ENCODE measurements around the gene MAML3. TPM values are rescaled to one million over a fixed set of nuclear protein-coding genes. Genes with fewer than 3 reads are reported as not detected.

The MAML3 gene
- total and polyA plus RNA-seq, 2 of the 13 experiments (the other 11 are each of a cell fraction or from before 2014, with no cell fraction given) = 0.05 to 0.13 TPM

- Histone ChIP-seq H3K4me2 (ENCODE audit: low read depth, low read length) (no peak overlapping the region), H3K79me2 (ENCODE audit: insufficient read depth, low read length) (no peaks in the 10 kb centered on the region), H4K20me1 (ENCODE audit: insufficient read depth, low read length) (no peaks in the 10 kb centered on the region), H3K27ac (ENCODE audit: extremely low read length, insufficient read depth, low read length) (no peak overlapping the region), H3K9ac (ENCODE audit: insufficient read depth, low read depth, low read length) (no peak overlapping the region), H3K4me3 (replicated peaks in 1 of 3; ENCODE audit: insufficient read depth in 1 of 3, low read depth in 2 of 3, low read length in 3 of 3) (no peak overlapping the region), H3K27me3 (ENCODE audit: control insufficient read depth in 1 of 2, insufficient read depth in 2 of 2, low read length in 2 of 2) (no peaks in the 10 kb centered on the region), H3K36me3 (replicated peaks in 1 of 2; ENCODE audit: control insufficient read depth in 1 of 2, insufficient read depth in 2 of 2, low read length in 2 of 2) (no peaks in the 10 kb centered on the region), H2AFZ (ENCODE audit: low read length) (no peak overlapping the region), H3K9me3 (ENCODE audit: low read length) (no peaks in the 10 kb centered on the region), H3K4me1 (ENCODE audit: insufficient read depth, low read length) (peaks cover 88% of the 10 kb centered on the region)
- TF ChIP-seq ZNF101 (CRISPR knock-in tag; IDR thresholded peaks at IDR 0.05; ENCODE audit: borderline replicate concordance, low read depth) (no peak), NCOA5 (CRISPR knock-in tag; IDR thresholded peaks at IDR 0.05) (no peak), ZFP36L2 (CRISPR knock-in tag; IDR thresholded peaks at IDR 0.05) (no peak), SOX6 (IDR thresholded peaks at IDR 0.05) (no peak), SOX6 (CRISPR knock-in tag; IDR thresholded peaks at IDR 0.05) (peak; percentile 29; the same call in 1 of the 2 replicates), ZNF430 (CRISPR knock-in tag; IDR thresholded peaks at IDR 0.05) (no peak), CREM (IDR thresholded peaks at IDR 0.05) (peak; percentile 13; the same call in 1 of the 2 replicates), CREM (CRISPR knock-in tag; IDR thresholded peaks at IDR 0.05) (no peak), ZNF326 (CRISPR knock-in tag; IDR thresholded peaks at IDR 0.05; ENCODE audit: borderline replicate concordance) (no peak), FOXK1 (CRISPR knock-in tag; IDR thresholded peaks at IDR 0.05; ENCODE audit: borderline replicate concordance, low read depth) (no peak), SOX13 (IDR thresholded peaks at IDR 0.05) (no peak), SOX13 (CRISPR knock-in tag; conservative IDR thresholded peaks at IDR 0.05 in 1 of 2, IDR thresholded peaks at IDR 0.05 in 1 of 2) (peak in 1 of 2 experiments; percentile 54; a peak in 1 of 4 replicates), NFYC (CRISPR knock-in tag; IDR thresholded peaks at IDR 0.05) (no peak), ZFP41 (CRISPR knock-in tag; IDR thresholded peaks at IDR 0.05; ENCODE audit: borderline replicate concordance) (no peak)
- TF ChIP-seq, protein P1, sequence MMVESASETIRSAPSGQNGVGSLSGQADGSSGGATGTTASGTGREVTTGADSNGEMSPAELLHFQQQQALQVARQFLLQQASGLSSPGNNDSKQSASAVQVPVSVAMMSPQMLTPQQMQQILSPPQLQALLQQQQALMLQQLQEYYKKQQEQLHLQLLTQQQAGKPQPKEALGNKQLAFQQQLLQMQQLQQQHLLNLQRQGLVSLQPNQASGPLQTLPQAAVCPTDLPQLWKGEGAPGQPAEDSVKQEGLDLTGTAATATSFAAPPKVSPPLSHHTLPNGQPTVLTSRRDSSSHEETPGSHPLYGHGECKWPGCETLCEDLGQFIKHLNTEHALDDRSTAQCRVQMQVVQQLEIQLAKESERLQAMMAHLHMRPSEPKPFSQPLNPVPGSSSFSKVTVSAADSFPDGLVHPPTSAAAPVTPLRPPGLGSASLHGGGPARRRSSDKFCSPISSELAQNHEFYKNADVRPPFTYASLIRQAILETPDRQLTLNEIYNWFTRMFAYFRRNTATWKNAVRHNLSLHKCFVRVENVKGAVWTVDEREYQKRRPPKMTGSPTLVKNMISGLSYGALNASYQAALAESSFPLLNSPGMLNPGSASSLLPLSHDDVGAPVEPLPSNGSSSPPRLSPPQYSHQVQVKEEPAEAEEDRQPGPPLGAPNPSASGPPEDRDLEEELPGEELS (CRISPR knock-in tag; IDR thresholded peaks at IDR 0.05) = 0 out of 2 replicates have a peak, but pooled peaks have one; percentile 41
- TF ChIP-seq, protein P2, sequence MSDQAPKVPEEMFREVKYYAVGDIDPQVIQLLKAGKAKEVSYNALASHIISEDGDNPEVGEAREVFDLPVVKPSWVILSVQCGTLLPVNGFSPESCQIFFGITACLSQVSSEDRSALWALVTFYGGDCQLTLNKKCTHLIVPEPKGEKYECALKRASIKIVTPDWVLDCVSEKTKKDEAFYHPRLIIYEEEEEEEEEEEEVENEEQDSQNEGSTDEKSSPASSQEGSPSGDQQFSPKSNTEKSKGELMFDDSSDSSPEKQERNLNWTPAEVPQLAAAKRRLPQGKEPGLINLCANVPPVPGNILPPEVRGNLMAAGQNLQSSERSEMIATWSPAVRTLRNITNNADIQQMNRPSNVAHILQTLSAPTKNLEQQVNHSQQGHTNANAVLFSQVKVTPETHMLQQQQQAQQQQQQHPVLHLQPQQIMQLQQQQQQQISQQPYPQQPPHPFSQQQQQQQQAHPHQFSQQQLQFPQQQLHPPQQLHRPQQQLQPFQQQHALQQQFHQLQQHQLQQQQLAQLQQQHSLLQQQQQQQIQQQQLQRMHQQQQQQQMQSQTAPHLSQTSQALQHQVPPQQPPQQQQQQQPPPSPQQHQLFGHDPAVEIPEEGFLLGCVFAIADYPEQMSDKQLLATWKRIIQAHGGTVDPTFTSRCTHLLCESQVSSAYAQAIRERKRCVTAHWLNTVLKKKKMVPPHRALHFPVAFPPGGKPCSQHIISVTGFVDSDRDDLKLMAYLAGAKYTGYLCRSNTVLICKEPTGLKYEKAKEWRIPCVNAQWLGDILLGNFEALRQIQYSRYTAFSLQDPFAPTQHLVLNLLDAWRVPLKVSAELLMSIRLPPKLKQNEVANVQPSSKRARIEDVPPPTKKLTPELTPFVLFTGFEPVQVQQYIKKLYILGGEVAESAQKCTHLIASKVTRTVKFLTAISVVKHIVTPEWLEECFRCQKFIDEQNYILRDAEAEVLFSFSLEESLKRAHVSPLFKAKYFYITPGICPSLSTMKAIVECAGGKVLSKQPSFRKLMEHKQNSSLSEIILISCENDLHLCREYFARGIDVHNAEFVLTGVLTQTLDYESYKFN (CRISPR knock-in tag; conservative IDR thresholded peaks at IDR 0.05) = 0 out of 2 replicates have a peak, but pooled peaks have one; percentile 12
- TF ChIP-seq, protein P3, sequence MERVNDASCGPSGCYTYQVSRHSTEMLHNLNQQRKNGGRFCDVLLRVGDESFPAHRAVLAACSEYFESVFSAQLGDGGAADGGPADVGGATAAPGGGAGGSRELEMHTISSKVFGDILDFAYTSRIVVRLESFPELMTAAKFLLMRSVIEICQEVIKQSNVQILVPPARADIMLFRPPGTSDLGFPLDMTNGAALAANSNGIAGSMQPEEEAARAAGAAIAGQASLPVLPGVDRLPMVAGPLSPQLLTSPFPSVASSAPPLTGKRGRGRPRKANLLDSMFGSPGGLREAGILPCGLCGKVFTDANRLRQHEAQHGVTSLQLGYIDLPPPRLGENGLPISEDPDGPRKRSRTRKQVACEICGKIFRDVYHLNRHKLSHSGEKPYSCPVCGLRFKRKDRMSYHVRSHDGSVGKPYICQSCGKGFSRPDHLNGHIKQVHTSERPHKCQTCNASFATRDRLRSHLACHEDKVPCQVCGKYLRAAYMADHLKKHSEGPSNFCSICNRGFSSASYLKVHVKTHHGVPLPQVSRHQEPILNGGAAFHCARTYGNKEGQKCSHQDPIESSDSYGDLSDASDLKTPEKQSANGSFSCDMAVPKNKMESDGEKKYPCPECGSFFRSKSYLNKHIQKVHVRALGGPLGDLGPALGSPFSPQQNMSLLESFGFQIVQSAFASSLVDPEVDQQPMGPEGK (CRISPR knock-in tag; IDR thresholded peaks at IDR 0.05) = peak; percentile 43
- no peak for DNase-seq (ENCODE audit: low spot score)
- POLR2A ChIA-PET = no interaction called here
- no TSS peak for BruUV-seq (replicated peaks)
- ATAC-seq = no peak
- CTCF ChIA-PET (ENCODE audit: low intra/inter-chr PET ratio, low total read pairs) = no interaction called here
- in situ Hi-C loops (cut with HindIII; ENCODE audit: extremely low pct_ligation_motif_present, low pct_unique_long_range_greater_than_20kb) (no loop called here), intact Hi-C loops (cut with micrococcal nuclease; ENCODE audit: unreplicated experiment) (no loop called here)
- FAIRE-seq = no peak
Measured at GRCh38 chr4:139853309-139853708, 300.7 kb downstream of the MAML3 start.

Data from HepG2 (cell line).